ENCODE data around the gene HOXC9. TPM values are rescaled to one million over a fixed set of nuclear protein-coding genes. Genes with fewer than 3 reads are reported as not detected.

HOXC9 gene
- total RNA-seq, 1 experiment from 2014 or later: 6.0 TPM

GRCh38 chr12:53985994-53986685, 13.8 kb upstream of the HOXC9 start:
- no TSS peak for BruUV-seq (replicated peaks)
- Mint-ChIP-seq H3K9me3 (ENCODE audit: unreplicated experiment) (no peaks in the 10 kb centered on the region), H3K27me3 (ENCODE audit: insufficient read depth, unreplicated experiment) (no peaks in the 10 kb centered on the region), H3K4me1 (ENCODE audit: insufficient read depth, unreplicated experiment) (peaks cover 24% of the 10 kb centered on the region), H3K36me3 (ENCODE audit: insufficient read depth, unreplicated experiment) (no peaks in the 10 kb centered on the region), H3K4me3 (ENCODE audit: unreplicated experiment) (no peak overlapping the region), H3K27ac (ENCODE audit: low read depth, unreplicated experiment) (no peak overlapping the region)
- TF ChIP-seq, protein P1, sequence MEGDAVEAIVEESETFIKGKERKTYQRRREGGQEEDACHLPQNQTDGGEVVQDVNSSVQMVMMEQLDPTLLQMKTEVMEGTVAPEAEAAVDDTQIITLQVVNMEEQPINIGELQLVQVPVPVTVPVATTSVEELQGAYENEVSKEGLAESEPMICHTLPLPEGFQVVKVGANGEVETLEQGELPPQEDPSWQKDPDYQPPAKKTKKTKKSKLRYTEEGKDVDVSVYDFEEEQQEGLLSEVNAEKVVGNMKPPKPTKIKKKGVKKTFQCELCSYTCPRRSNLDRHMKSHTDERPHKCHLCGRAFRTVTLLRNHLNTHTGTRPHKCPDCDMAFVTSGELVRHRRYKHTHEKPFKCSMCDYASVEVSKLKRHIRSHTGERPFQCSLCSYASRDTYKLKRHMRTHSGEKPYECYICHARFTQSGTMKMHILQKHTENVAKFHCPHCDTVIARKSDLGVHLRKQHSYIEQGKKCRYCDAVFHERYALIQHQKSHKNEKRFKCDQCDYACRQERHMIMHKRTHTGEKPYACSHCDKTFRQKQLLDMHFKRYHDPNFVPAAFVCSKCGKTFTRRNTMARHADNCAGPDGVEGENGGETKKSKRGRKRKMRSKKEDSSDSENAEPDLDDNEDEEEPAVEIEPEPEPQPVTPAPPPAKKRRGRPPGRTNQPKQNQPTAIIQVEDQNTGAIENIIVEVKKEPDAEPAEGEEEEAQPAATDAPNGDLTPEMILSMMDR (IDR thresholded peaks at IDR 0.05; ENCODE audit: unreplicated experiment): no peak
- CTCF ChIA-PET: interaction anchor here (0.7 to 4.5 kb wide), 8 partner anchors 14 to 284 kb away, joined by 3 to 60 read pairs (median 7); partner anchors contain the start of gene HOXC9
- POLR2A ChIA-PET: interaction anchor here (0.5 to 0.9 kb wide), 4 partner anchors 14 to 214 kb away, joined by 3 to 5 read pairs (median 3); partner anchors contain the start of gene HOXC9
- DNase-seq (ENCODE audit: unreplicated experiment): no peak
- intact Hi-C loops (cut with micrococcal nuclease): loop anchor here (5.0 to 10.0 kb wide), 2 partner anchors 191 to 284 kb away; no protein-coding TSS in a partner anchor

DNA sequence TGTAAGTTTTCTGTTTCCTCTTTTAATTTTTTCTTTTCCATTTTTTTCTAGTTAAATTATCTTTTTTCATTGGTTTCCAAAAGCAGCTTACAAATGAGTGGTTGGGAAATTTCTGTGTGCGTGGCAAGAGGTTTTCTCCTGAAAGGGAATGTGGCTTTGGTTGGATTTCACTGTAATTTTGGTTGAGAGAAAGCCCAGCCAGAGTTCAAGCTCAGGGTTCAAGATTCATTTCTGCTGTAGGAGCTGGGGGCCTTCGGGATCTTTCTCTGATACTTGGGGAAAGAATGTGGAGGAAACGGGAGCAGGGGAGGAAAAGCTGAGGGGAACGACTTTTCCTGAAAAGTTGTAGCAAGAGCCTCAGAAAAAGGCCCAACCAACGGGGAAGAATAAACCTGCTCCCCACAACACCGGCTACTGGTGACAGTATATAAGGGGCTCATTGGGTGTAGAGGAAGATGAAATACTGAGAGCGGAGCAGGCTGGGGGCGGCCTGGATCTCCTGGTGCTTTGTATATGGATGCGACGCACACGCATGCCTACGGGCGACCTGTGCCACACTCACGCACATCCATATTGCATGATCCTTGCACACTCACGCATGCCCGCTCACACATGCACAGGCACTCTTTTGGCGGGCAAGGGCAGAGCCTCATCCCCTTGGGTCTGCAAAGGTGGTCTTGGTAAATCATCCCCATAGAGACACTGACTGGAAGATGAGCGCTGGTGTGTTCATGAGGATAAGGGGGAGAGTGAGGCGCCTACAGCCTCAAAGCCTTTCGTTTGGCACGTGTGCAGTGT, 13.1 kb upstream of the HOXC9 start:
- no TSS peak for BruUV-seq (replicated peaks)
- CTCF ChIA-PET: interaction anchor here (0.7 to 4.5 kb wide), 15 partner anchors 14 to 285 kb away, joined by 3 to 60 read pairs (median 6); partner anchors contain the start of gene HOXC9
- POLR2A ChIA-PET: interaction anchor here (0.5 to 1.2 kb wide), 5 partner anchors 15 to 216 kb away, joined by 3 read pairs; no protein-coding TSS in a partner anchor
- no peak overlapping the region for H3K27ac Mint-ChIP-seq (ENCODE audit: low read depth, unreplicated experiment)
- no peaks in the 10 kb centered on the region for H3K36me3 Mint-ChIP-seq (ENCODE audit: insufficient read depth, unreplicated experiment)
- no peak for DNase-seq (ENCODE audit: unreplicated experiment)
- intact Hi-C loops (cut with micrococcal nuclease): loop anchor here (5.0 to 10.0 kb wide), 2 partner anchors 192 to 285 kb away; no protein-coding TSS in a partner anchor
- TF ChIP-seq, protein P1 (IDR thresholded peaks at IDR 0.05; ENCODE audit: unreplicated experiment): no peak
- H3K4me3 Mint-ChIP-seq (ENCODE audit: unreplicated experiment): no peak overlapping the region
- no peaks in the 10 kb centered on the region for H3K27me3 Mint-ChIP-seq (ENCODE audit: insufficient read depth, unreplicated experiment)
- H3K4me1 Mint-ChIP-seq (ENCODE audit: insufficient read depth, unreplicated experiment): peaks cover 24% of the 10 kb centered on the region
- H3K9me3 Mint-ChIP-seq (ENCODE audit: unreplicated experiment): no peaks in the 10 kb centered on the region

- ChIA-PET POLR2A (interaction anchor here (0.7 to 1.6 kb wide), 4 partner anchors 49 to 219 kb away, joined by 3 to 5 read pairs (median 4); partner anchors contain the start of gene HOXC13), CTCF (interaction anchor here (0.5 to 4.5 kb wide), 29 partner anchors 11 to 417 kb away, joined by 3 to 60 read pairs (median 4); partner anchors contain the start of gene HOXC9)
- Mint-ChIP-seq H3K4me3 (ENCODE audit: unreplicated experiment) (no peak overlapping the region), H3K36me3 (ENCODE audit: insufficient read depth, unreplicated experiment) (no peaks in the 10 kb centered on the region), H3K4me1 (ENCODE audit: insufficient read depth, unreplicated experiment) (peaks cover 24% of the 10 kb centered on the region), H3K27me3 (ENCODE audit: insufficient read depth, unreplicated experiment) (no peaks in the 10 kb centered on the region), H3K27ac (ENCODE audit: low read depth, unreplicated experiment) (no peak overlapping the region), H3K9me3 (ENCODE audit: unreplicated experiment) (no peaks in the 10 kb centered on the region)
- TF ChIP-seq, protein P1 (IDR thresholded peaks at IDR 0.05; ENCODE audit: unreplicated experiment): no peak
- no TSS peak for BruUV-seq (replicated peaks)
- intact Hi-C loops (cut with micrococcal nuclease): loop anchor here (5.0 to 10.0 kb wide), 2 partner anchors 193 to 286 kb away; no protein-coding TSS in a partner anchor
- DNase-seq (ENCODE audit: unreplicated experiment): no peak
Measured at GRCh38 chr12:53987787-53988230, 12.2 kb upstream of the HOXC9 start.
